Activated CD4-positive, alpha-beta memory T cell treated with anti-CD3 and anti-CD28 coated beads, Interleukin-2, amount 10 ng/mL, durations not matched to agents 7 days and 5 days (primary cell): ENCODE measurements around the gene CYB5A. TPM values are rescaled to one million over a fixed set of nuclear protein-coding genes. Genes with fewer than 3 reads are reported as not detected.

Source experiments
- CTCF ChIA-PET: fragments of 350-600 bp; sonication (Branson Sonifier 250); formaldehyde crosslinking; loops from one replicate; lab custom pipeline; 2021; ENCODE audit warnings: antibody characterized with exemption, inconsistent platforms; lab: Charles Lee
- POLR2A ChIA-PET: fragments of 350-600 bp; sonication (Branson Sonifier 250); formaldehyde crosslinking; loops from one replicate; lab custom pipeline; 2021; ENCODE audit warnings: antibody characterized with exemption; lab: Charles Lee
- DNase-seq: peaks from one replicate; pipeline ENCODE4 v3.0.0-alpha.2; 2020
- H3K27ac Mint-ChIP-seq: one replicate; pipeline ENCODE4 v1.8.0; 2021; ENCODE audit warnings: mild to moderate bottlenecking, mixed read lengths
- H3K27me3 Mint-ChIP-seq: one replicate; pipeline ENCODE4 v1.8.0; 2021; ENCODE audit warnings: mixed read lengths
- H3K36me3 Mint-ChIP-seq: one replicate; pipeline ENCODE4 v1.8.0; 2021; ENCODE audit warnings: low read depth, mixed read lengths
- H3K4me1 Mint-ChIP-seq: one replicate; pipeline ENCODE4 v1.8.0; 2021; ENCODE audit warnings: mixed read lengths
- H3K4me3 Mint-ChIP-seq: one replicate; pipeline ENCODE4 v1.8.0; 2021; ENCODE audit warnings: mild to moderate bottlenecking, mixed read lengths
- H3K9me3 Mint-ChIP-seq: one replicate; pipeline ENCODE4 v1.8.0; 2021; ENCODE audit warnings: mixed read lengths
- total RNA-seq, 2 experiments: library from RNA; stranded (reverse); gene quantifications; one replicate each; pipeline ENCODE4 v1.2.3, GENCODE V29; 2021

Gene CYB5A
- total RNA-seq, 2 experiments from 2014 or later = 20.4 to 21.9 TPM

DNA sequence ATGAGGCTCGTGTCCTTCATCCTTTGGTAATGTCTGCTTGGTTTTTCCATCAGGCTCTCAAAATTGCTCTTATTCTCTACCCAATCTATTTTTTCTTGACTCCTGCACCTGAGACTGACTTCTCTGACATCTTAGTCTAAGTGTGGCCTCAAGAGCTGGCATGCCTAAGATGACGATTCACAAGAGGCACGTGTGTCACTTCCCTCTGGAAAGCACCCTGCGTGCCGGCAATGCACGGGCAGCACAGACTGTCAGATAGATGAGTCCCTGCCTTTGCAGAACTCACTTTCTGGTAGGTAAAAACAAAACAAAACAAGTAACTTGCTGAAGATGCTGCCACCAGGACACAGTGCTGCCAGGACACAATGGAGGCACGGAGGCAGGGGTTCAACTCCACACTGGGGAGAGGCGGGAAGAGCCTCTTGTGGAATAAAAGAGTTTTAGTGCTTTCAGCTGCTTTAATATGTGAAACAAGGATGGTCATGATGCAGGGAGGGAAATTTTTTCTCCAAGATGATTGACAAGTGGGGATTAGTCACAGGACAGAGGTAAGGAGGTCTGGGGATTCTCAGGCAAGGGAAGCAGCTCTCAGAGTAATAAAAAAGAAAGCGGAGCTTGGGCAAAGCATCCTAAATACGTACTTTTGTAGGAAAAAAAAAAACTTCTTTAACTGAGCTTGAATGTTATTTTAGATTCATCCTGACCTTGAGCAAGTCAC, 27.3 kb downstream of the CYB5A start:
- no peak for DNase-seq
- no peaks in the 10 kb centered on the region for H3K4me1 Mint-ChIP-seq
- no peaks in the 10 kb centered on the region for H3K9me3 Mint-ChIP-seq
- H3K36me3 Mint-ChIP-seq = no peaks in the 10 kb centered on the region
- ChIA-PET POLR2A (no interaction called here), CTCF (no interaction called here)
- no peaks in the 10 kb centered on the region for H3K27me3 Mint-ChIP-seq
- no peak overlapping the region for H3K4me3 Mint-ChIP-seq
- H3K27ac Mint-ChIP-seq = no peak overlapping the region

- CTCF ChIA-PET = no interaction called here
- Mint-ChIP-seq H3K4me3 (no peak overlapping the region), H3K9me3 (no peaks in the 10 kb centered on the region), H3K27ac (no peak overlapping the region), H3K4me1 (no peaks in the 10 kb centered on the region), H3K27me3 (no peaks in the 10 kb centered on the region), H3K36me3 (no peaks in the 10 kb centered on the region)
- POLR2A ChIA-PET = no interaction called here
- no peak for DNase-seq
These were observed 30.6 kb downstream of the CYB5A start for GRCh38 chr18:74261053-74261713.

DNA sequence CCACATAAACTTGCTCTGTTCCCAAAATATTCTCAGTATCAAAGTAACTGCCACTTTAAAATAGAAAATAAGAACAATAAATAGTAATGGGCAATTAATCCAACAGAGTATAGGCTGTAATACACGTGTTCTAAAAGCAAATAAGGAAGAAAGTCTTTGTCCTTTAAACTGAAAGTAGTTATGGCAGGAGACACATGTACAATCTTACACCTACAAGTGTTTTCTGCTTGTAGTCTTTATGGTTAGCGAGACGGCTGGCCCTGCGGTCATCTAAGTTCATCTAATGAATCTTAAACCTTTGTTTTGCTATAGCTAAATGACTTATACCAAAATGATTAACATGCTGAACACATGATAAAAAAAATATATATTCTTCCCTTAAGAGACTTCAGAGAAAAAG, 32.4 kb downstream of the CYB5A start:
- no peaks in the 10 kb centered on the region for H3K36me3 Mint-ChIP-seq
- no peak for DNase-seq
- no peak overlapping the region for H3K4me3 Mint-ChIP-seq
- H3K27me3 Mint-ChIP-seq = no peaks in the 10 kb centered on the region
- no peak overlapping the region for H3K27ac Mint-ChIP-seq
- H3K4me1 Mint-ChIP-seq = no peaks in the 10 kb centered on the region
- ChIA-PET CTCF (interaction anchor here (0.6 kb wide), 1 partner anchor 131 kb away, joined by 3 read pairs; no protein-coding TSS in a partner anchor), POLR2A (no interaction called here)
- no peaks in the 10 kb centered on the region for H3K9me3 Mint-ChIP-seq

GRCh38 chr18:74257083-74257482, 34.7 kb downstream of the CYB5A start:
- ChIA-PET CTCF (no interaction called here), POLR2A (no interaction called here)
- Mint-ChIP-seq H3K4me1 (peaks cover under 1% of the 10 kb centered on the region), H3K9me3 (no peaks in the 10 kb centered on the region), H3K36me3 (no peaks in the 10 kb centered on the region), H3K4me3 (no peak overlapping the region), H3K27ac (no peak overlapping the region), H3K27me3 (no peaks in the 10 kb centered on the region)
- no peak for DNase-seq

DNA sequence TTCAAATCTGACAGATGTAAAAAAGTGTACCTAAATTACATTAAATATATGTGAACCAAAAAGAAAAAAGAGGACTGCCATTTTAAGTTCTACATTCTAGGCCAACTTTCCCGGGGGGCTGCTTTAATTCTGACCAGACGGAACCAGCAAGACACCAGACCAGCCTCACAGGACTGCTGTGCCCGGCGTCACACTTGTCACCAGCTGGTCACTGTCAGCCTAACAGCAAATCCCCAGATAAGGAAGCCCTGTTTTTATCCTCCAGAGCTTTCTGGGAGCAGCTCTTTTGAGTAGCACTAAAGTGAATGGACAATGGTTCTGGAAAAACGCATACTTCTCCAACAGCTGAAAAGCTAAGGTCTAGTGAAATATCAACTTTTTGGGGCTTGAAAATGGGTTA, 35.6 kb downstream of the CYB5A start:
- no peak overlapping the region for H3K27ac Mint-ChIP-seq
- no peak overlapping the region for H3K4me3 Mint-ChIP-seq
- no peaks in the 10 kb centered on the region for H3K9me3 Mint-ChIP-seq
- H3K4me1 Mint-ChIP-seq = peaks cover 4% of the 10 kb centered on the region
- H3K27me3 Mint-ChIP-seq = no peaks in the 10 kb centered on the region
- DNase-seq = no peak
- POLR2A ChIA-PET = no interaction called here
- CTCF ChIA-PET = no interaction called here
- no peaks in the 10 kb centered on the region for H3K36me3 Mint-ChIP-seq

- no peak for DNase-seq
- POLR2A ChIA-PET = no interaction called here
- H3K27me3 Mint-ChIP-seq = no peaks in the 10 kb centered on the region
- no peaks in the 10 kb centered on the region for H3K36me3 Mint-ChIP-seq
- H3K4me1 Mint-ChIP-seq = peaks cover 6% of the 10 kb centered on the region
- H3K9me3 Mint-ChIP-seq = no peaks in the 10 kb centered on the region
- no peak overlapping the region for H3K27ac Mint-ChIP-seq
- CTCF ChIA-PET = no interaction called here
- no peak overlapping the region for H3K4me3 Mint-ChIP-seq
These were observed 36.6 kb downstream of the CYB5A start for GRCh38 chr18:74255131-74255616.

GRCh38 chr18:74252039-74252395, 39.7 kb downstream of the CYB5A start:
- Mint-ChIP-seq H3K9me3 (no peaks in the 10 kb centered on the region), H3K4me3 (no peak overlapping the region), H3K27me3 (no peaks in the 10 kb centered on the region), H3K36me3 (no peaks in the 10 kb centered on the region), H3K27ac (no peak overlapping the region), H3K4me1 (peaks cover 16% of the 10 kb centered on the region)
- ChIA-PET POLR2A (no interaction called here), CTCF (interaction anchor here (0.6 kb wide), 1 partner anchor 21 kb away, joined by 3 read pairs; no protein-coding TSS in a partner anchor)
- no peak for DNase-seq

DNA sequence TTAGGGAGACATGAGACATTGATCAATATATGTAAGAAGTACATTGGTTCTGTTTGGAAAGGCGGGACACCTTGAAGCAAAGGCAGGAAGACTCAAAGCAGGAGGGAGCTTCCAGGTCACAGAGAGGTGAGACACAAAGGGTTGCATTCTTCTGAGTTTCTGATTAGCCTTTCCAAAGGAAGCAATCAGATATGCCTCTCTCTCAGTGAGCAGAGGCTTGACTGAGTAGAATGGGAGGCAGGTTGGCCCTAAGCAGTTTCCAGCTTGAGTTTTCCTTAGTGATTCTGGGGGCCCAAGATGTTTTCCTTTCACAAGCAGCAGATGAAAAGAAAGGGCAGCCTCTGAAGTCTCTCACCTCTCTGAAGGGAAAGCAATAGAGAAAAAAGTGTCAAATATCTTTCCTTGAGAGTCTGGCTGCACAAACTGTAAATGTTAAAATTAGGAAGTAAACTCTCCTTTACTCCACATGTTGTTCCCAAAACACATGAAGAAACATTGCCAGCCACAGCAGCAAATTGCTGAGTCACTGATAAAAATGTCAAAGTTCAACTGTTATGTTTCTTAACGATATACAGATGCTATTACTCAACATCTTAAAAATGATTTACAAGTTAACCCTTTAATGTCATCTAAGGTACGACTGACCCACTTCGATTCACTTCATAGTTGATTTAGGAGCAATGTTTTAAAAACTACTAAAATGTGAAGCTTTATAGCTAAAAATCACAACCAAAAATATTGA, 40.3 kb downstream of the CYB5A start:
- Mint-ChIP-seq H3K27me3 (no peaks in the 10 kb centered on the region), H3K36me3 (no peaks in the 10 kb centered on the region), H3K27ac (no peak overlapping the region), H3K4me1 (peaks cover 16% of the 10 kb centered on the region), H3K9me3 (no peaks in the 10 kb centered on the region), H3K4me3 (no peak overlapping the region)
- POLR2A ChIA-PET = no interaction called here
- CTCF ChIA-PET = interaction anchor here (0.6 kb wide), 1 partner anchor 21 kb away, joined by 3 read pairs; no protein-coding TSS in a partner anchor
- DNase-seq = no peak

DNA sequence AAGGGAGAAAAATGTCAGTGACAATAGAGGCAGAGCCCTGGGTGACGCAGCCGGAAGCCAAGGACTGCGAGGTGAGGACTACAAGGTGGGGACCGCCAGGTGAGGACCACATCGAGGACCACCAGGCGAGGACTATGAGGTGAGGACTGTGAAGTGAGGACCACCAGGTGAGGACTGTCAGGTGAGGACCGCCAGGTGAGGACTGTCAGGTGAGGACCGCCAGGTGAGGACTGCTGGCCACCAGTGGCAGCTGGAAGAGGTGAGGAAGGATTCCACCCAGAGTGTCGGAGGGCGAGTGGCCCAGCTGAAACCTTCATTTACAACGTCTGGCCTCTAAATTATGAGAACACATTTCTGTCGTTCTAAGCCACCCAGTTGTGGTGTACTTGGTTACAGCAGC, 41.6 kb downstream of the CYB5A start:
- H3K36me3 Mint-ChIP-seq = no peaks in the 10 kb centered on the region
- POLR2A ChIA-PET = no interaction called here
- no peaks in the 10 kb centered on the region for H3K9me3 Mint-ChIP-seq
- H3K4me3 Mint-ChIP-seq = no peak overlapping the region
- H3K27me3 Mint-ChIP-seq = no peaks in the 10 kb centered on the region
- no peak overlapping the region for H3K27ac Mint-ChIP-seq
- CTCF ChIA-PET = interaction anchor here (0.6 kb wide), 1 partner anchor 34 kb away, joined by 4 read pairs; no protein-coding TSS in a partner anchor
- peaks cover 16% of the 10 kb centered on the region for H3K4me1 Mint-ChIP-seq
- DNase-seq = no peak

- Mint-ChIP-seq H3K9me3 (no peaks in the 10 kb centered on the region), H3K27me3 (peaks cover 4% of the 10 kb centered on the region), H3K36me3 (no peaks in the 10 kb centered on the region), H3K4me1 (peaks cover 16% of the 10 kb centered on the region), H3K27ac (no peak overlapping the region), H3K4me3 (no peak overlapping the region)
- POLR2A ChIA-PET = no interaction called here
- CTCF ChIA-PET = interaction anchor here (0.6 kb wide), 1 partner anchor 34 kb away, joined by 4 read pairs; no protein-coding TSS in a partner anchor
- DNase-seq = no peak
These were observed 42.4 kb downstream of the CYB5A start for GRCh38 chr18:74249181-74249968.

DNA sequence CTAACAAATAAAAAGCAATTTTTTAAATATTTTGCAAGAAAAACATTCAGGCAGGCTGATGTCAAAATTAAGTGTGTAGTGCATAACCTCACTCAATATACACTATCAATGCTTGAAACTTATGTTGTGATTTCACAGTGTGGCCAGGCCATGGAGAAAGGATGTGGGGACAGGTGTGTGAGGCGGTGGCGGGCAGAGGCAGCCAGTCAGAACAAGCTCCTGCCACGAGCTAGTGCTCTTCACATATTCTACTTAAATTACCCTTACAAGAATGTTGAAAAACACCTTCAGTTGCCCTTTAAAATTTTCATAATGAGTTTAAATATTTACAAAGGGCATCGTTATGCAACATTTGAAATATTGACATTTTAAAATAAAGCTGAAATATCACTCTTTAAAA, 43.2 kb downstream of the CYB5A start:
- Mint-ChIP-seq H3K27me3 (peaks cover 4% of the 10 kb centered on the region), H3K27ac (no peak overlapping the region), H3K36me3 (no peaks in the 10 kb centered on the region), H3K4me3 (no peak overlapping the region), H3K9me3 (no peaks in the 10 kb centered on the region), H3K4me1 (peaks cover 16% of the 10 kb centered on the region)
- no peak for DNase-seq
- POLR2A ChIA-PET = no interaction called here
- CTCF ChIA-PET = no interaction called here

GRCh38 chr18:74248189-74248588, 43.6 kb downstream of the CYB5A start:
- no peak overlapping the region for H3K27ac Mint-ChIP-seq
- H3K27me3 Mint-ChIP-seq = peaks cover 4% of the 10 kb centered on the region
- ChIA-PET CTCF (no interaction called here), POLR2A (no interaction called here)
- H3K9me3 Mint-ChIP-seq = no peaks in the 10 kb centered on the region
- H3K4me1 Mint-ChIP-seq = peaks cover 16% of the 10 kb centered on the region
- no peak overlapping the region for H3K4me3 Mint-ChIP-seq
- no peaks in the 10 kb centered on the region for H3K36me3 Mint-ChIP-seq
- DNase-seq = no peak
